HG02970 (cell line): ENCODE measurements around the gene SELENON.

Experiments
- ATAC-seq: cut with Tn5 transposase; IDR thresholded peaks from one replicate; pipeline ENCODE4 v1.9.1; 2021; ENCODE audit warnings: mild to moderate bottlenecking, moderate library complexity, moderate number of reproducible peaks; ENCODE audit not compliant: unreplicated experiment, low FRiP score

SELENON gene

GRCh38 chr1:25799935-25800702, at the start of gene SELENON:
Gene SELENON, plus strand, starts transcription at chr1:25800193. Its CDS starts 38 bp downstream, at chr1:25800231.
- no peak for ATAC-seq

- ATAC-seq: no peak
Observed at GRCh38 chr1:25750923-25751605, 48.9 kb upstream of the SELENON start.

DNA sequence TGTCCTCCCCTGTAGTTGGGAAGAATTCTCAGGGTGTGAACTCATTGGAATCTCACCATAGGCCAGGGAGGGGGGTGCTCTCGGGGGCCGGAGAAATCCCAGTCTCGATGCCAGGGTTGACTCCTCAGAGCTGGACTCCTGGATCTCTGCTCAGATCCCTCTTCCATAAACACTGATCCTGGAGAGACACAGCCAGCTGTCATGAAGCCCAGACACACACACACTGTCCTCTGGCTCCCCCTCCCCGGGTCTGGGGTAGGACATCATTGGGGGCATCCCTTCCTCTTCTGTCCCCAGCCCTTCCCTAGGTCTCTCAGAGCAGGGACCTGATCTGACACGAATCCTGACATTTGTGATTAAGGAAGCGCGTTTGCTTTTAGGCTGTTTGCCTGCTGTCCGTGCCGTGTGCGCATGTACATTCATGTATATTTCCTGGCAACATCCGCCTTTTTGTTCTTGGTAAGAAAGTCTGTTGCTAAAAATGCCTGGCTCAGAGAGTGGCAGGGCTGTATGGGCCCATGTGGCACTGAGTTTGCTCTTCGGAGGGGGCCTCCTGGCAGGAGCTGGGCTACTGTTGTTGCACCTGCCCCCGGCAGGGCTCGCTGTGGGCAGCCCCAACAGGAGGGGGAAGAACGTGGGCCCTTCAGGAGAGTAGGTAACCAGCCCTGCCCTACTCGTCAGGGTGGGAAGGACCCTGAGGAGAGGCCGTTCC, 45.4 kb upstream of the SELENON start:
- ATAC-seq: no peak

- ATAC-seq: no peak
Observed at GRCh38 chr1:25755475-25756125, 44.4 kb upstream of the SELENON start.

DNA sequence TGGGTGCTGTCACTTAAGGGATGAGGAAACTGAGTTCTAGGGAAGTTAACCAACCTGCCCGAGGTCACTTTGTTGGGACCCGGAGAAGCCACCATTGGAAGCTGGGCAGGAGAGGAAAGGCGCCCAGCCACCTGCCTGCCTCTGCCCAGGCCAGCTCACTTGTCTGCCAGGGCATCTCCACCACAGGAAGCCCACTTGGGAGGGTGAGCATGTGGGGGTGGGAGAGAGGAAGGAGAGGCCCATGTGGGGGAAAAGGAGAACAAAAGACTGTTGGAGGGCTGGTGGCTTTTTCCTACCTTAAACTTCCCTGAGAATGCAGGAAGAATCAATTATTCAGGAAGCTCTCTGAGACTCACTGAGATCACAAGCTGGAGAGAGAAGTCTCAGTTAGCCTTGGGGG, 43.8 kb upstream of the SELENON start:
- no peak for ATAC-seq

DNA sequence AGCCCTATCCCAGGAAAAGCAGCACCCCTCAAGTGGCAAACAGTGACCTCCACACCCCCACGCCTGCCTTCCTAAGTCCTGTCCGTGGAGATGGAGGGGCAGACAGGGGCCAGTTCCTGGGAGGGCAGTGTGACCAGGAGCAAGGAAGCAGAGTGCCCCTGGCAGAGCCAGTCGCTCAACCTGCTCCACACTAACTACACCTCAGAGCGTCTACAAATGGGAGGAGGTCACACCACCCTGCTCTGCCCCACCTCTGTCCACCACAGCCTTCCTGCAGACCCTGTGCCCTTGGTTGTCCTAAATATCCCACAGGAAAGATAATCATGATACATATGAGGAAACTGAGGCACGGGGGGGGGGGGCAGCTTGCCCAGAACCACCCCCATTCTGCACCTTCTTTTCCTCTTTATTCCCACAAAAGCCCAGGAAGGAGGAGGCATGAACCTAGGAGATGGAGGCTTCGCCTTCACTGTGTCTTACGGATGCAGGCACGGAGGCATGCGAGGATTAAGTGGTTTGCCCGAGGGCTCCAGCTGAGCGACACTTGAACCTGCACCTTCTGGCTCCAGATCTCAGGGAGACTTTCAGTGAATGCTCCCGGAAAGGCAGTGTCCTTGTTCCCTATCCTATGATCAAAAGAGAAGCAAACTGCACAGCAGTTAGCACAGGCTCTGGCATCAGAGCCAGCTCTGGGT, 42.7 kb upstream of the SELENON start:
- ATAC-seq: no peak

DNA sequence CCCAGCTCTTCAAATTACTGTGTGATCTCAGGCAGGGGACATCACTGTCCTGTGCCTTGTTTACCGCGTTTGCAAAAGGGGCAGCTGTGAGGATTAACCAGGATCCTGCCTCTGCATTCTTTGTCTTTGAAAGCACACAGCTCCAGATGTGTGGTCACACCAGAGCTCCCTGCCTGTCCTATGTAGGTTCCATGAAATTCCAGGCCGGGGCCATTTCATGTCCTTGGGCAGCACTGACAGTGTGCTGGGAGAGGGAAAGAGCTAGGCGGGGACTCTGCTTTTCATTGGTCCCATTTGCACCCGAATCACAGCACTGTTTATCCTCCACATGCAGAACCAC, 42.2 kb upstream of the SELENON start:
- no peak for ATAC-seq

DNA sequence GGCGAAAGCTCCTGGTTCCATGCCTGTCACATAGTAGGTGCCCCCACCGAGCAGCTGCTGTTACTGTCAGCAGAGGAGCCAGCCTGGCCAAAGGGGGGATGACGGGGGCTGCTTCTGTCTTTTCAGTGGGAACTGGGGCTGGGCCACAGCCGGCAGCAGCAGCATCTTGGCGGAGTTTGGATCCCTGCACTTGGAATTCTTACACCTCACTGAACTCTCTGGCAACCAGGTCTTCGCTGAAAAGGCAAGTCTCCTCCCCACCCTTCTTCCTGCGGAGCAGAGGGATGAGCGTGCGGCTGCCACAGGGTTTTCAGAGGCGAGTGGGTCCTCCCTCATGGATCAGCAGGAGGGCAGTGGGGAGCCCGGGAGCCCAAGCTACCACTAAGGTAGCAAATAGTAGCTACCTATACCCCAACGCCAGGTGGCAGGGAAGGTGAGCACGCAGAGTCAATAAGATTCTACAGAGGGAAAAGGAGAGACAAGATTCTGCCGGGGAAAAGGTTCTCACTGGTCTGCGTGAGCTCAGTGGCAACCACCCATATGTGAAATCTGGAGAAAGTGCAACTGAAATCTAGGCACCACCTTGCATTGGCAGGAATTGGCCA, 41.4 kb upstream of the SELENON start:
- no peak for ATAC-seq

DNA sequence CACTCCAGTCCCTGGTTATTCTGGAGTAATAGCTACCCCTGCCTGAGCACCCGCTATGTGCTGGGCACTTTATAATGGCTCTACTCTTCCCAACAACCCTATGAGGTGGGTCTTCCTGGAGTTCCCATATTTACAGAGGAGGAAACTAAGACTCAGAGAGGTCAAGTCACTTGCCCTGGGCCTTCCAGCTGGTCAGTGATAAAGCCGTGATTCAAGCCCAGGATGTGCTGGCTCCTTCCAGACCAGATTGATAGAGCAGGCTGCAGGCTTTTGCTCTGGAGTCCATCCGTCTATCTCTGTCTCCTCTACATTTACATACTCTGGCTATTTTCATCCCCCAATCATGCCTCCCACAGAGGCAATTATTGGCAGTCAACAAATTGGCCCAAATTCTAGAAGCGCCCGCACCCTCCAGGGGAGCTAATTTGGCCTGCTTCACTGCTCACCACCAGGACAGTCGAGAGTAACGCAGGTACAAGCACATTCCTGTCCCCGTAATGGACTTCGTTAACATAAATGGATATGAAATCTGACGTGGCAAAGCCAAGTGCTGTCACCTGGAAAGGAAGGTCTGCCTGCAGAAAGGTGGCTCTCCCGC, 39.8 kb upstream of the SELENON start:
- ATAC-seq: no peak

GRCh38 chr1:25760871-25761270, 39.1 kb upstream of the SELENON start:
- ATAC-seq: no peak

DNA sequence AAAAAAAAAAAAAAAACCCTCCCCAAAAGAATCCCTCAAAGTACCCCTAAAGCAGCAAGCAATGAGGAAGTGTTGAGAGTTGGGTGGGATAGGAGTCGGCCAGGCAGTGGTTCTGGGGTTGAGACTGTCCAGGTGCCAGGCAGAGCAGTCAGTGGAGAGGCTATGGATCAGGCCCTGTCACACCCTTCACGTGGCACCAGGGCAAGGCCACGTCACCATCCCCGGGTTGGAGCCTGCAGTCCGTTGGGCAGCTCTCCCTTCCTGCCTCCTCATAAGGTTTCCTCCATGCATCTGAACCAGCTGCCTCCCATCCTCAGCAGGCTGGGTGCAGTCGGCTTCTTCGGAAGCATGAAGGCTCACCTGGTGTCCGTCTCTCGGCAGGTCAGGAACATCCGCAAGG, 36.5 kb upstream of the SELENON start:
- ATAC-seq: no peak

- no peak for ATAC-seq
Observed at GRCh38 chr1:25765136-25765922, 34.7 kb upstream of the SELENON start.

GRCh38 chr1:25765923-25766589, 33.9 kb upstream of the SELENON start:
- ATAC-seq: no peak

- ATAC-seq: no peak
Observed at GRCh38 chr1:25766721-25767436, 33.1 kb upstream of the SELENON start.

GRCh38 chr1:25767437-25767770, 32.6 kb upstream of the SELENON start:
- ATAC-seq: no peak

GRCh38 chr1:25768999-25769398, 31.0 kb upstream of the SELENON start:
- ATAC-seq: no peak

GRCh38 chr1:25769625-25770383, 30.2 kb upstream of the SELENON start:
- no peak for ATAC-seq
